Measurements from ENCODE around the gene ARF1.

ARF1 gene

DNA sequence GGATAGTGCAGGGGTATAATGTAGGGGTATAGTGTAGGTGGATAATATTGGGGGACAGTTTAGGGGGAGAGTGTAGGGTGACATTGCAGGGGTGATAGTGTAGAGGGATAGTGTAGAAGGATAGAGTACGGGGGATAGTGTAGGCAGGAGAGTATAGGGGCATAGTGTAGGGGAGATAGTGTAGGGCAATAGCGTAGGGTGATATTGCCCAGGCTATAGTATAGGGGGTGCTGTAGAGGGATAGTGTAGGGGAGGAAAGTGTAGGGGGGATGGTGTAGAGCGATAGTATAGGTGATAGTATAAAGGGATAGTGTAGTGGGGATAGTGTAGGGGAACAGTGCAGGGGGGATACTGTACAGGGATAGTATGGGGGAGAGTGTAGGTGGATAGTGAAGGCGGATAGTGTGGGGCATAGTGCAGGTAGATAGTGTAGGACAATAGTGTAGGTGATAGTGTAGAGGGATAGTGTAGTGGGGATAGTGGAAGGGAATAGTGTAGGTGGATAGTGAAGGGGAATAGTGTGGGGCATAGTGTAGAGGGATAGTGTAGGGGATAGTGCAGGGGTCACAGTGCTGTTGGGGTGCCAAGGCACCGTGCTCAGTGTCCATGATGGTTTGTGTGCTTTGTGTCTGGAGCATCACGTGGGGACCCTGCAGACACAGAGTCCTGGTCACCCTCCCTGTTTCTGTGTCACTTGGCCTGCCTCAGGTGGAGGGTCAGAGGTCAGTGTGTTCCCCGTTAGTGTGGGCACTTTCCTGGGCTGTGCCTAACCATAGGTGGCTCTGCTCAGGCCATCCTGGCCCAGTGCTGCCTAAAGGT lies 10.5 kb upstream of the ARF1 start:
- H3K27ac ChIP-seq: no peak overlapping the region
- H3K4me1 ChIP-seq (ENCODE audit: low read depth, poor library complexity, severe bottlenecking): peaks cover 13% of the 10 kb centered on the region
- no peaks in the 10 kb centered on the region for H3K36me3 ChIP-seq (ENCODE audit: insufficient read depth)
- no peak overlapping the region for H3K9ac ChIP-seq
- no peaks in the 10 kb centered on the region for H4K20me1 ChIP-seq (ENCODE audit: insufficient read depth)
- TF ChIP-seq, protein P1, sequence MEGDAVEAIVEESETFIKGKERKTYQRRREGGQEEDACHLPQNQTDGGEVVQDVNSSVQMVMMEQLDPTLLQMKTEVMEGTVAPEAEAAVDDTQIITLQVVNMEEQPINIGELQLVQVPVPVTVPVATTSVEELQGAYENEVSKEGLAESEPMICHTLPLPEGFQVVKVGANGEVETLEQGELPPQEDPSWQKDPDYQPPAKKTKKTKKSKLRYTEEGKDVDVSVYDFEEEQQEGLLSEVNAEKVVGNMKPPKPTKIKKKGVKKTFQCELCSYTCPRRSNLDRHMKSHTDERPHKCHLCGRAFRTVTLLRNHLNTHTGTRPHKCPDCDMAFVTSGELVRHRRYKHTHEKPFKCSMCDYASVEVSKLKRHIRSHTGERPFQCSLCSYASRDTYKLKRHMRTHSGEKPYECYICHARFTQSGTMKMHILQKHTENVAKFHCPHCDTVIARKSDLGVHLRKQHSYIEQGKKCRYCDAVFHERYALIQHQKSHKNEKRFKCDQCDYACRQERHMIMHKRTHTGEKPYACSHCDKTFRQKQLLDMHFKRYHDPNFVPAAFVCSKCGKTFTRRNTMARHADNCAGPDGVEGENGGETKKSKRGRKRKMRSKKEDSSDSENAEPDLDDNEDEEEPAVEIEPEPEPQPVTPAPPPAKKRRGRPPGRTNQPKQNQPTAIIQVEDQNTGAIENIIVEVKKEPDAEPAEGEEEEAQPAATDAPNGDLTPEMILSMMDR (conservative IDR thresholded peaks at IDR 0.05; ENCODE audit: low read depth, low read length): no peak
- no peak overlapping the region for H2AFZ ChIP-seq (ENCODE audit: low read depth)
- no peaks in the 10 kb centered on the region; the same call in 1 of the 2 replicates for H3K79me2 ChIP-seq (ENCODE audit: insufficient read depth, low read depth)
- H3K4me2 ChIP-seq: no peak overlapping the region
- H3K27me3 ChIP-seq (ENCODE audit: insufficient read depth, low read depth): peaks cover 4% of the 10 kb centered on the region; the same call in 1 of the 2 replicates
- H3K4me3 ChIP-seq (IDR thresholded peaks at IDR 0.05; ENCODE audit: insufficient read depth, low read depth, low read length): no peak overlapping the region

DNA sequence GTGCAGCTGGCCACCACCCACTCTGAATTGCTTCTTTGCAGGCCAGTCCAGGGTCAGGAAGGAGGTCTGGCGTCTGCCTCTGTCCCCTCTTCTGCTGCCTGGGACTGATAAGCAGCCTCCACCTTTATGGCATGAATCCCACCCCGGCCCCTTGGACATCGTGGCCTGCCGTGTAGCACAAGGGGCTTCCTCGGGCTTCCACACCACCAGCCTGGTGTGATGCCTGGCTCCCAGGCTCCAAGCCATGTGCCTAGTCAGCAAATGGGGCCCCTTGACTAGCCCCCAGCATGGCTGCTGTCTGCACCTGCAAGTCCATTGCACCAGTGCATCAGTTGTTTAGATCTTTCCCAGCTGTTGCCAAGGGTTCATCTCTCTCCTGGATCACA lies 9.9 kb upstream of the ARF1 start:
- Histone ChIP-seq H3K4me2 (no peak overlapping the region), H3K4me1 (ENCODE audit: low read depth, poor library complexity, severe bottlenecking) (peaks cover 13% of the 10 kb centered on the region), H3K9ac (no peak overlapping the region), H3K79me2 (ENCODE audit: insufficient read depth, low read depth) (no peaks in the 10 kb centered on the region; the same call in 1 of the 2 replicates), H3K4me3 (IDR thresholded peaks at IDR 0.05; ENCODE audit: insufficient read depth, low read depth, low read length) (no peak overlapping the region), H2AFZ (ENCODE audit: low read depth) (no peak overlapping the region), H3K27ac (no peak overlapping the region), H3K36me3 (ENCODE audit: insufficient read depth) (no peaks in the 10 kb centered on the region), H3K27me3 (ENCODE audit: insufficient read depth, low read depth) (no peaks in the 10 kb centered on the region), H4K20me1 (ENCODE audit: insufficient read depth) (no peaks in the 10 kb centered on the region)
- TF ChIP-seq, protein P1 (conservative IDR thresholded peaks at IDR 0.05; ENCODE audit: low read depth, low read length): no peak

DNA sequence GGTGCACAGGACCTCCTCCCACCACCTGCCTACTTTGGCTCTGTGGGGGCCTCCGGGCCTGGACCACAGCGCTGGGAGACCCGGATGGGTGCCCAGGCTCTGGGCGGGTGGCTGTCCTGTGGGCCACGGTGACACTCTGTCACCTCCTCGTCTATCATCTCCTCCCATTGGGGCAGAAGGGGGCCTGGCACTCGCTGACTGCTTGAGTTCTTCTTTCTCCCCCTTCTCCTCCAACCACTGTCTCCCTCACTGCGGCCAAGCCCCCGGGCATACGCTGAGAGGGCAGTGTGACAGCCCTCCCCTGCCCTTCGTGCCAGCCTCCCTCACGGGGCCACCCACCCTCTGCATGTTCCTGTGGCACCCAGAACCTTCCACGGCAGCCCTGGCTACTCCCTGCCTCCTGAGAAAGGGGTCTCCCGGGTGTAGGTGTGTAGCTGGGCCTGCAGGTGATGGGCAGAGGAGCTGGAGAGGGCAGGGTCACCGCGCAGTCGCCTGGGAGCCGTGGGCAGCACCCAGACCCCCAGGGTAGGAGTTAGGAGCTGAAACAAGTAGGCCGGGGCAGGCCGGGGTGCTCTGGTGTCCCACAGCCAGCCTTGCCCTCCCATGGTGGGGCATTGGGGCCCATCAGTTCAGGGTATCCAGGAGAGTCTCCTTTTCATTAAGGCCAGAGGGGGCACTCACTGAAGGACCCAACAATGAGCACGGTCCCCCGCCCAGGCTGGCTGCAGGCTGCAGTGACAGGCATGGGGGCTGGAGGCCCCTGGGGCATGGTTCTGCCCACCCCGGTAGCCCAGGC lies 9.2 kb upstream of the ARF1 start:
- Histone ChIP-seq H4K20me1 (ENCODE audit: insufficient read depth) (no peaks in the 10 kb centered on the region), H3K4me3 (IDR thresholded peaks at IDR 0.05; ENCODE audit: insufficient read depth, low read depth, low read length) (no peak overlapping the region), H3K9ac (no peak overlapping the region), H3K36me3 (ENCODE audit: insufficient read depth) (no peaks in the 10 kb centered on the region), H3K4me2 (no peak overlapping the region), H3K27ac (no peak overlapping the region), H2AFZ (ENCODE audit: low read depth) (no peak overlapping the region), H3K79me2 (ENCODE audit: insufficient read depth, low read depth) (no peaks in the 10 kb centered on the region; the same call in 1 of the 2 replicates), H3K27me3 (ENCODE audit: insufficient read depth, low read depth) (no peaks in the 10 kb centered on the region), H3K4me1 (ENCODE audit: low read depth, poor library complexity, severe bottlenecking) (peaks cover 13% of the 10 kb centered on the region)
- TF ChIP-seq, protein P1 (conservative IDR thresholded peaks at IDR 0.05; ENCODE audit: low read depth, low read length): no peak

DNA sequence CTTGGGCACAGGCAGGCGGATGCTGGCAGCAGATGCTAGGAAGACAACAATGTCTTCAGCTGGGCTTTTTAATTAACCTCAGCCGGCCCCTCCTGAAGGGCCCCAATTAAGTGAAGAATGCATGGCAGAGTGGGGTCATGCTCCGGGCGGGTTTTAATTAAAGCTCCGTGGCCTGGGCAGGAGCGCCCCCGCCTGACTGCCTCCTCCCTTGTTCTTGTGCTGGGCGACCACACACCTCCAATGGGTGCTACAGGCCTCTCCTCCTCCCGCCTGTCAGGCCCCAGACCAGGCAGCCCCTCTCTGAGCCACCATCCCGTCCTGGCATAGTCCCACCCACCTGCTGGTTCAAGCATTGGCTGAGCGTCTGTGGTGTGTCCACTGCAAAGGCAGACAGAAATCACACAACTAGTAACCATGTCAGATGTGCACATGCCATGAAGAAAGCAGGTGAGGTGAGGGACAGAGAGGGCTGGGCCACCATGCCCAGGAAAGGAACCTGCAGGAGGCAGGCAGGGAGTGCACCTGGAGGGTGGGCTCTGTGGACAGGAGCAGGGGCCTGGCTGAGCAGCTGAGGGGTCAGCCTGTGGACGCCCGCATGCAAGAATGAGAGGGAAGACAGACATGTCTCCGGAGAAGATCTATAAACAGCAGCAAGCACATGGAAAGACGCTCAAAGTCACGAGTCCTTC lies 8.5 kb upstream of the ARF1 start:
- H3K27me3 ChIP-seq (ENCODE audit: insufficient read depth, low read depth): no peaks in the 10 kb centered on the region
- no peaks in the 10 kb centered on the region for H3K36me3 ChIP-seq (ENCODE audit: insufficient read depth)
- no peaks in the 10 kb centered on the region for H4K20me1 ChIP-seq (ENCODE audit: insufficient read depth)
- H3K79me2 ChIP-seq (ENCODE audit: insufficient read depth, low read depth): peaks cover 3% of the 10 kb centered on the region; the same call in 1 of the 2 replicates
- H3K9ac ChIP-seq: no peak overlapping the region
- H3K4me1 ChIP-seq (ENCODE audit: low read depth, poor library complexity, severe bottlenecking): peaks cover 13% of the 10 kb centered on the region
- TF ChIP-seq, protein P1 (conservative IDR thresholded peaks at IDR 0.05; ENCODE audit: low read depth, low read length): no peak
- H3K4me3 ChIP-seq (IDR thresholded peaks at IDR 0.05; ENCODE audit: insufficient read depth, low read depth, low read length): no peak overlapping the region
- H3K4me2 ChIP-seq: no peak overlapping the region
- no peak overlapping the region for H2AFZ ChIP-seq (ENCODE audit: low read depth)
- no peak overlapping the region for H3K27ac ChIP-seq
